Measurements from ENCODE around the gene SGF29.

GRCh38 chr16:28526201-28527099 is 27.3 kb upstream of the SGF29 start:
- no peak for TF ChIP-seq CTCF (IDR thresholded peaks at IDR 0.05)
- TF ChIP-seq POLR2A (IDR thresholded peaks at IDR 0.05), result no peak
